Middle frontal gyrus (tissue), 1 donor: ENCODE measurements around the gene ADM2.

Experiments used
- DNase-seq: peaks from one replicate; pipeline ENCODE4 v3.0.0-alpha.2; 2015; ENCODE audit warnings: low spot score; ENCODE audit errors: extremely low spot score

Gene ADM2

DNA sequence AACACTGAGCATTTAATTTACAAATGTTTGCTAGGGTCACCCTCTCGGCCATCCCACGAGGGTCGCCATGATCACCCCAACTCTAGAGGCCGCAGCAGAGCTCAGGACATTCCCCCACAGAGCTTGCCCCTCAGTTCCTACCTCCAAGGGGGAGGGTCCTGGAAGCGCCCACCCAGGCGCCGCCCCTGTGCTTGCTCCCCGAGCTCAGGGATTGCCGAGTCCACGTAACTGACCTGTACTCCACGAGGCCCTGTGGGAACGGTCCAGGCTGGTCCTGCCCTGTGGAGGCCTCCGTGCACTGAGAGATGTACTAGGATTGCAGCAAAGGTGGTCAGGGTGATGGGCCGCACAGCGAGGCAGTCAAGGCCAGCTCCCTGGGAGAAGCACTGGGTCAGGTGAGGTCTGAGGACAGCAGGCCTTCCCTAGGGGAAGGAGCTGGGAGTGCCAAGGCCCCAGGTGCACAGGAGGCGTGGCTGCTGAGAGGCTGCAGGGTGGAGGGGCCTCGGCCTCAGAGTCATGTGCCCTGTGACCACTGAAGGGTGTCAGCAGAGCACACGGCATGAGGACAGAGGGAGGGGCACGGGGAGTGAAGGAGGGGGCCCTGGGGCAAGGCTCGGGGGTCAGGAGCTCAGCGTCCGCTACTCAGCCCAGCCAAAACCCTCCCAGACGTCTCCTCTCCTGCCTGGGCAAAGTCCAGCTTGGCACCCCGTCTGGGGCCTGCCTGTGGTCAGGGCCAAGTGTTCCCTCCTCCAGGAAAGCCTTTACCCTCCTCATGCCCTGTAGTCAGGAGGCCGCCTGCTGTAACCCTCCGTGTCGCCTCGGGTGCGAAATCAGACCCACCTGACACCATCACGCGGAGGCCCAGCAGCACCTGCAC is 2.9 kb downstream of the ADM2 start:
- DNase-seq: no peak

DNA sequence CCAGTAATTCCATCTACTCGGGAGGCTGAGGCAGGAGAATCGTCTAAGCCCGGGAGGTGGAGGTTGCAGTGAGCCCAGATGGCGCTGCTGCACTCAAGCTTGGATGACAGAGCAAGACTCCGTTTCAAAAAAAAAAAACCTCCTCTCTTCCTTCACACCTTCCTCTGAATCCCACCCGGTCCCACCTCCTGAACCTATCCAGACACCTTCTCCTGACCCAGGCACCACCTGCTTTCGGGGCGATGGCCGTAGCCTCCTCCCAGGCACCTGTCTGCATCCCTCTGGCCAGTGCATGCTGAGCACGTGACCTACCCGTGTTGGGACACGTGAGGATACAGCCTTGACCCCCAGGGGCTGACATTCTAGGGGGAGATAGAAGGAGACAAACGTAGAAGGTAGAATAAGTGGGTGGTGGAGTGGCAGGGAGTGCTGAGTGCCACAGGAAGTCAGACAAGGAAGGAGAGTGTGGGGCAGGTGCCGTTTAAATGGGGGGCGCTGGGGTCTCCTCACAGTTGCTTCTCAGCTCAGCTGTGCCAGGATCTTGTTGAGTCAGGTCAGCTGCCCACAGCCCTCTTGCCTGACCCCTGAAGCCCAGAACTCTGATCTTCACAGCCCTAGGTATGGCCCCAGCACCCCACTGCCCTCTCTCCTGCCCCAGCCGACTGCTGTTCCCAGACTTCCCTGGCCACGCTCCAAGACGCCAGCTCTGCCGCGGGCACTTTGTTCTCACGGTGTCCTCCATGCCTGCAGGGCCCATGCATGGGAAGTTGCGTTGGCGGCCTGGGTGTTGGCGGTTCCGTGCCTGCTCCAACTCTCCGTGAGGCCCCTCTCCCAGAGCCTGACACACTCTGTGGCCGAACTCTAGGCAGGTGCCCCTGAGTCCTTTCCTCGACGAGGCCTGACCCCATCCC is 4.1 kb downstream of the ADM2 start:
- no peak for DNase-seq

DNA sequence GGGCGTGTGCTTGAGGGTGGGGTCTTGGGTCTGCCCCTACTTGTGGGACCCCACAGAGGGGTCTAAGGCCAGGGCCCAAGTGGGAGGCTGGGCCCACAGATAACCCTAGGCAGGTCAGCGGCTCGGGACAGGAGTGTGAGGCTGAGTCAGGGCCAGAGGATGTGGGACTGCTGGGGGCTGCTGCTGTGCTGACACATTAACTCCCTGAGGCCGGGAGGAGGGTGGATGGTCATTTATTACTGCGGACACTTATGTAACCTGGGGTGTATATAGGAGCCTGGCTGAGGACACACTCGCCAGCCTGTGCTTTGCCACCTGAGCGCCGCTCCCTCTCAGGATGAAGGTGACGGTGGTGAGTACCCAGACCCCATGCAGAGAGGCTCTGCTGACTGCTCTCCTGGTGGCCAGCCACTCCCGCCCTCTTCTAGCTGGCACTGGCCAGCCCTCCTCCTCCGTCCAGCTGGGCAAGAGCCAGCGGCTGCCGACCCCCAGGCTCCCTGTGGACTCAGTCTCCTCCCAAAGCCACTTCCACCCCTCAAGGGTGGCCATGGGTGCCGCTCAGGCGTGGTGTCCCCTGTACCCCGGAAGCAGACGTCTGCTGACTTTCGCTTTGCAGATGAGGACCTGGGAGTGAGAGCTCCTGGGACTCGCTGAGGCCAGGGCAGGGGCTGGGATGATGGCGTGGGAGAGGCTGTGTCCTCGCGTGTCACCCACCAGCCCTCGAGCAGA is 5.4 kb downstream of the ADM2 start, which contains the start of gene MIOX:
MIOX (plus strand) TSS at position 299 of the 729 bp plus-strand sequence; CDS start at position 338, 39 bp downstream.
- DNase-seq: no peak

DNA sequence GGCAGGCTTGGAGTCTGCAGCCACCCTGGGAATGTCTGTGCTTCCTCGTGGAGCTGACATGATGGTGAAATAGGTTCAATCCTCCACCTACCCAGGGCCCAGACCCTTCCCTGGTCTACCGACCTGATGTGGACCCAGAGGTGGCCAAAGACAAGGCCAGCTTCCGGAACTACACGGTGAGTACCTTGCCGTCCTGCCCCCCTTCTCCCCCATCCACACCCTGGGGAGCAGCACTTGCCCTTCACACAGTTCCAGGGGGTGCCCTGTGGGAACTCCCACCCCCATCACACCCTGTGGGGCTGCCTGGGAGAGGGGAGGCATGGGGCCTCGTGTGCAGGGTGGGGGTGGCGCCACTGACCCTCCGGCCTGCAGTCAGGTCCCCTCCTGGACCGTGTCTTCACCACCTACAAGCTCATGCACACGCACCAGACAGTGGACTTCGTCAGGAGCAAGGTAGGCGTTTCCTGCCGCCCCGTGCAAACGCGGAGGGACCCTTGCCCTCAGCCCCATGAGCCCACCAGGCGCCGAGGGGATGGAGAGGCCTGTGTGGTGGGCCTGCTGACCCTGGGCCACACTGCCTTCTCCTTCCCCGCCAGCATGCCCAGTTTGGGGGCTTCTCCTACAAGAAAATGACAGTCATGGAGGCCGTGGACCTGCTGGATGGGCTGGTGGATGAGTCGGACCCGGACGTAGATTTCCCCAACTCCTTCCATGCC is 6.1 kb downstream of the ADM2 start:
- DNase-seq: no peak

DNA sequence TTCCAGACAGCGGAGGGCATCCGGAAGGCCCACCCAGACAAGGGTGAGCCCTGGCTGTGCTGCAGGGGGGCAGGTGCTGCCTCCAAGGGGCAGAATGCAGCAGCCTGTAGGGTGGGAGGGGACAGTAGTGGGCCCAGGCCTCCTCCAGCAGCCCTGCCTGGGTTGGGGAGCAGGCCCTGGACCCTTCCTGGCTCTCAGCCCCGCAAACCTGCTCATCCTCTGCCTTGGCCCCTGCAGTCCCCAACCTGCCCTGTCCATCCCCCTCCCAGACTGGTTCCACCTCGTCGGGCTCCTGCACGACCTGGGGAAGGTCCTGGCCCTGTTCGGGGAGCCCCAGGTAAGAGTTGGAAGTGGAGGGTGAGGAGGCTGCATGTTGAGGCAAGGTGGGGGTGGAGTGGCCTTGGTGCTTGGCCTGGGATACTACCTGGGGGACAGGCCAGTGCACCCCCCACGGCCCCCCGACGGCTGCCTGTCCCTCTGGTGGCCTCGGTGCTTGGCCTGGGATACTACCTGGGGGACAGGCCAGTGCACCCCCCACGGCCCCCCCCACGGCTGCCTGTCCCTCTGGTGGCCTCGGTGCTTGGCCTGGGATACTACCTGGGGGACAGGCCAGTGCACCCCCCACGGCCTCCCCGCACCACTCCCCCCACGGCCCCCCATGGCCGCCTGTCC is 6.8 kb downstream of the ADM2 start:
- no peak for DNase-seq

DNA sequence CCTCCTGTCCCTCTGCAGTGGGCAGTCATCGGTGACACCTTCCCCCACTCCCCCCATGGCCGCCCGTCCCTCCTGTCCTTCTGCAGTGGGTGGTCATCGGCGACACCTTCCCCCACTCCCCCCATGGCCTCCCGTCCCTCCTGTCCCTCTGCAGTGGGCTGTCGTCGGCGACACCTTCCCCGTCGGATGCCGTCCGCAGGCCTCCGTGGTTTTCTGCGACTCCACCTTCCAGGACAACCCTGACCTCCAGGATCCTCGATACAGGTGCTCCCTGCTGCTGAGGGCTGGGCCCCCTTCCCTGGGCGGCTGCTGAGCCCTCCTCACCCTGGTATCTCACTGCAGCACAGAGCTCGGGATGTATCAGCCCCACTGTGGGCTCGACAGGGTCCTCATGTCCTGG is 7.5 kb downstream of the ADM2 start:
- DNase-seq: no peak

DNA sequence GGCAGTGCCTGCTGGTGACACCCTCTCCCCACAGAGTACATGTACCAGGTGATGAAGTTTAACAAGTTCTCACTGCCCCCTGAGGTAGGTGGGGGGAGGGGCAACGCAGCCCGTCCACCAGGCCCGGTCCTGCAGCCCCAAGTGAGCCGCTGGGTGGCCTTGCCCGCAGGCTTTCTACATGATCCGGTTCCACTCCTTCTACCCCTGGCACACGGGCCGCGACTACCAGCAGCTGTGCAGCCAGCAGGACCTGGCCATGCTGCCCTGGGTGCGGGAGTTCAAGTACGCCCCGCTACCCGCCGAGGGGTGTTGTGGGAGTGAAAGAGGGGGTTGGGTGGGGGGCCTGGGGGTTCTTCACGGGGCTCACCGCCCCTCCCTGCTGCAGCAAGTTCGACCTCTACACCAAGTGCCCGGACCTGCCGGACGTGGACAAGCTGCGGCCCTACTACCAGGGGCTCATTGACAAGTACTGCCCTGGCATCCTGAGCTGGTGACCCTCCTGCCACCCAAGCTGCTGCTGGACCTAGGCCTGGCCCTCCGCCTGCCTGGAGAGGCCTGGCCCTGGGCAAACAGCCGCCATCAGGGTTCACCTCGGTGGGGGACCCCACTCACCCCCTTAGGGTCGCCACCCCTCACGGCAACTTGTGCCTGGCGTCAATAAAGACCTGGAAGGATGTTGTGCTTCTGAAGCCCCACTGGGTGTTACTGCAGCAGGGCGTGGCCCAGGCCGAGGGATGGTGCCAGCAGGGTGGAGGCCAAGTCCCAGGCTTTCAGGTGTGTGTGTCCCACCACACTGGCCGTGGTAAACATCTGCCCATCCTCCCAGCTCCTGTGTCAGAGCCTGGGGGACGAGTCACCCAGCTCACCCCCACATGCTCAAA is 8.3 kb downstream of the ADM2 start:
- DNase-seq: no peak

DNA sequence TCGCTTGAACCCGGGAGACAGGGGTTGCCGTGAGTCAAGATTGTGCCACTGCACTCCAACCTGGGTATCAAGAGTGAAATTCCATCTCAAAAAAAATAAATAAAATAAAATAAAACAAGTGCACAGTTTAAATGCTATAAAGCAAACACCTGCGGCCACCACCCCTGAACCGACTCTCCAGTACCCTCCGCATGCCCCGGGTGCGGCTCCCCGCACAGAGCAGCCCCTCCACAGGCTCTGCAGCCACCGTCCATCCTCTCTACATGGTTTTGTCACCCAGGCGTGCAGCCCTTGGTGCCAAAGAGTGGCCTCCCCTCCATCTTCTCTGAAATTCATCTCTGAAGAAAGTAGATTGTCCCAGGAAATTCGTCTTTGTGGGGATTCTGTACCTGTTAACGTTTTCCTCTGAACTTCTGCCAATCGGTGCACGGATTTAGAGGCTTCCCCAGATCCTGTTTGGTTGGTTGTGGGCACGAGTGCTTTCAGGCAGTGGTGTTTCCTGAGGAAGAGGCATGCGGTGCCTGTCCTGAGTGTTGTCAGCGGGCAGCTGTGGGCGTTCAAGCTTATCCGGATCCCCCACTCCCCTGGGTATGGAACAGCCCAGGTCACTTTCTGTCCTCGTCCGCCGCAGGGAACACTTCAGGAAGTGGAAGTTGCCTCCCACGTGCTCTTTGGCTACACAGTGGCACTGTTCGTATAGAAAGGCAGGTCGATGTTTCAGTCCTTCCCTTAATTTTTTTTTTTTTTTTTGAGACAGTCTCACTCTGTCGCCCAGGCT is 9.4 kb downstream of the ADM2 start:
- DNase-seq: no peak

DNA sequence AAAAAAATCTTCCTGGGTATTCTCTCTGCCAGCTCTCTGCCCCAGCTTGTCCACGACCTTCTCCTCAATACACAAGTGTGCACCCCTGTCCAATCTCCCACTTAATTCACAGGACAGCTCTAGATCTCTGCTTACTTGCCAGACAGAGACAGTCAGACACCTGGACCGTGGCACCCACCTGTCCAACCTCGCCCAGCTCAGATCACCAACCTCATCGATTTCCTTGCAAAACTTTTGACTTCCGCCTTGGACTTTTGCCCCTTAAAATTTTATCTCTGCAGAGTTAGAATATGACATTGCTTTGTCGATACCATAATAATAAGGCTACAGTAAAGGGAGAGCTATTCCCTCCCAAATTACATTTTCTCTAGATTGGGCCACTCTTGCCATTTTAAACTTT is 15.8 kb downstream of the ADM2 start:
- DNase-seq: no peak

DNA sequence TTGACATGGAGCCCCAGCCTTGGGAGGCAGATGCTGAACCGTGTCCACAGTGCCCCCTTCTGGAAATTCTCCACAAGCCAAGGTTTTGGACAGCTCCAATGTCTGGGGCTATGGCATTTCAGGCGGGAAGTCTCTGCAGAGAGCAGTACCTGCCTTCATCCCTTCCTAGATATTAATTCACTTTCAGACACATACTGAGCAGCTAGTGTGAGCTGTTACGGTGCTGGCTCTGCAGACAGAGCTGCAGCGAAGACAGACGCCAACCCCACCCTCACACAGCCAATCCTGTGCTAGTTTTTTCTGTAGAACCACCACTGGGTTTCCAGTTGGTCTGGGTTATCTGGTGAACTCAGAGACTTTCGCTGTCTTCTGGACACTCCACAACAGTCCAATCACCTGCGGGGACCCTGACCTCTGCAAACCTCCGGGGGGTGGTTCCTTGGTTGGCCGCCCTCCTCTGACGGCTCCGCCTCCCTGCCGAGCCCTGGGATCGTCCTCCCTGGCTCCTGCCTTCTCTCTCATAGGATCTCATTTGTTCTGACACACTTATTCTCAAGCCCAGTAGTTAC is 17.1 kb downstream of the ADM2 start:
- no peak for DNase-seq

DNA sequence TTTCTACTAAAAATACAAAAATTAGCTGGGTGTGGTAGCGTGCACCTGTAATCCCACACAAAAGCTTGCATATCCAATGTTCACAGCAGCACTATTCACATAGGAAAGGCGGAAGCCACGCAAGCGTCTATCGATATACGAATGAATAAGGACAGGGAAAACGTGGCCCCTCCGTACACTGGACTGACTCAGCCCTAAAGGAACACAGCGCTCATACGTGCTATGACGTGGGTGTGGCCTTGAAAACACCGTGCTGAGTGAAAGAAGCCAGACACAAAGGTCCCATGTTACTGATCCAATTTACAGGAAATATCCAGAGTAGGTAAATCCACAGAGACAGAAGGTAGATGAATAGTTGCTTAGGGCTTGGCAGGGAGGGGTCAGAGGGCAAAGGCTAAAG is 19.1 kb downstream of the ADM2 start:
- no peak for DNase-seq

DNA sequence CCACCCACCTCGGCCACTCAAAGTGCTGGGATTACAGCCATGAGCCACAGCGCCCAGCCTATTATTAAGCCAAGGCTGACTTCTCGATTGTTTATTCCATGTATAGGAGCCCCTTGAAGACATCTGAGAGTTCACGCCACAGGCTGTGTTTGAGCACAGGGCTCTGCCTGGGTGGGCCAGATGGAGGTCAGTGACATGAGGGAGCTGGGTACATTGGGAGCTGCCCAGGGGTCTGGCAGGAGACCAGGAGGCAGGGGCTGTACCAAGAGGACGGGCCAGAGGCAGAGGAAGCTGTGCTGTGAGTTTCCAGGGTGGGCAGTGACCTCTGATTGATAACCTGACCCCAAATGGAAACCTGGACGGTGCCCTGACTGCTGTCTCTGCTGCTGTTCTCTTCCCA is 20.8 kb downstream of the ADM2 start:
- no peak for DNase-seq

DNA sequence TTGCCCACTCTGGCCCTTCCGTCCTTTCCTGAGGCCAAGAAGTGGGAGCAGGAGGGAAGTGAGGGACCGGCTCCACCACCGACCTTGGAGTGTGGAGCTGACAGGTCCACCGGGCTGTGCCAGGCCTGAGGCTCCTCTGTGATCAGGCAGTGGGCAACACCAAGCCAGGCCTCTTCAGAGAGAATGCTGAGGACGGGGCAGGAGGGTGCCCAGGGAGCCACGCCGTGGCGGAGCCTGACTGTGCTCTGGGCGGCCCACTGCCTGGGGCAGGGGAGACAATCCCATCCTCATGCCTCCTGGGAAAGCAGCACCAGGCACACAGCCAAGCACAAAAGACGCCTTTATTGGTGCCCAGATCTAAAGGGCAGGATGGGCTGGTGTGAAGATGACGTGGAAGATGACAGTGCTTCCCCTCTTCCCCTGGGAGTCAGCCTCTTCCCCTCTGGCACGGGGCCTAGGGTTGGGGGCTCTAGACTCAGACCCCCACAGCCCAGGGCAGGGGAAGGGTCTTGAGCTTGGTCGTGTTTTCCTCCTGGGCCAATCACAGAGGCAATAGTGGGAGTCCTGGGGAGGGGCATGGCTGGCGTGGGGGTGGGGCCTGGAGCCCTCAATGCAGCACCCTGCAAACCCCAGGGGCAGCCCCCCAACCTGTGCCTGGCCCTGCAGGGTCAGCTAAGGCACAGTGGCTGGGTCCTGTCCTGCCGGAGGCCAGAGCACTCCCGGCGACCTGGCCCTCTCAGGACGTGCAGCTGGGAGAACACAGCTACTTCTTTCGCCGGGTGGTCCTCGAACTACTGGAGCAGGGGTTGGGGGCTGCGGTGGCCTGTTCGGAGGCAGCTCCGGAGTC is 21.5 kb downstream of the ADM2 start:
- no peak for DNase-seq

DNA sequence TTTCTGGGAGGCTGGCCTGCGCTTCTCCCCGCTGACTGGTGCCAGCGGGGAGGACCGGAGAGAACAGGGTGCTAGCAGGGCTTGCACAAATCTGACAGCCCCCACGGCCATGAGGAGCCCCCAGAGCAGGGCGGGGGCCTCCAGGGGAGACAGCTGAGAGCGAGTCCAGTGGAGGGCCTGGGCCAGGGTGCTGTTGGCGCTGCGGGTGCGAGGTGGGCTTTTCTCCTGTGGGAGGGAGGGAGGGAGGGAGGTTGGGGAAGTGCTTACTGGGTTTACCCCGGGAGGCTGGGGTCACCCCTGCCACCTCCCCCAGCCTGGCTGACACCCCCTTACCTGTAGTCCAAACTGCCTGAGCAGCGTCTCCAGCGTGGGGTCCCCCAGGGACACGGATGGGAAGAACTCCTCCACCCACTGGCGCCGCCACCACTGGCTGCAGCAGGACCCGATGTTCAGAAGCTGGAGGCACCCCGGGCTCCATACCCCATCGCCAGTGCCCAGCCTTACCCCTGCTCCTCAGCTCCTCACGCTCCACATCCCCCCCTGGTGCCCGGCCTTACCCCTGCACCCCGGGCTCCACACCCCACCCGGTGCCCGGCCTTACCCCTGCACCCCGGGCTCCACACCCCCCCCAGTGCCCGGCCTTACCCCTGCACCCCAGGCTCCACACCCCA is 22.3 kb downstream of the ADM2 start:
- DNase-seq: no peak

DNA sequence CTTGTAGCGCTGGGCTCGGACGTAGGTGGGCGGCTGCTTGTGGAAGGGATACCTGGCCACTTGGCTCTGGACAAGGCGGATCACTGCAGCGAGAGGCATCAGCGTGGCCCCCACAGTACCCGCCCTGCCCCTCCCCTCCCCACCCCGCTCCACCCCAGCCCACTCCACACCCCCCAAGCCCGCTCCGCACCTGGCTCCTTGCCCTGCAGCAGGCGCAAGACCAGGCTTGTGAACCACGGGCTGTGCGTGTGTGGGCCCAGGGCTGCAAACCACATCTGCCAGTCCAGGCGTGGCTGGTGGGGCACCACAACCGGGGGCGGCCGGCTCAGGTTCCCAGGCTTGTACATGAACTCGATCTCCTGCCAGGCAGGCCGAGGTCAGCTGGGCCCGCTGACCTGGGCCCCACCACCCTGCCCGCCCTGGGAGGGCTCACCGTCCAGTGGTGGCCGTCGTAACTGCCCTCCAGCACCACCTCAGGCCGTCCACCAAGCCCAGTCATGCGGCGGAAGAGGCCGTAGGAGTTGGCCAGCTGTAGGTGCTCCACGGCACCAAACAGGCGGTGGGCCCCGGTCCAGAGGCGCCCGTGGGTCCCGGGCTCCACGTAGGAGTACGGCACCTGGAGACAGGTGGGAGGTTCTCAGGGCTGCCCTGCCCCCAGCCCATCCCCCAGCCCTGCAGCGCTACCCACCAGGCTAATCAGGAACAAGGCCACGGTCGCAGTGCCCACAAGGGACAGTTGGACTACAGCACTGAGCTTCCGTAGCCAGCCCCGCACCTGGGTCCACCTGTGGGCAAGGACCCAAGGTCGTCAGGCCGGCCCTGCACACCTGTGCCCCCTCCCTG is 23.2 kb downstream of the ADM2 start:
- DNase-seq: no peak

DNA sequence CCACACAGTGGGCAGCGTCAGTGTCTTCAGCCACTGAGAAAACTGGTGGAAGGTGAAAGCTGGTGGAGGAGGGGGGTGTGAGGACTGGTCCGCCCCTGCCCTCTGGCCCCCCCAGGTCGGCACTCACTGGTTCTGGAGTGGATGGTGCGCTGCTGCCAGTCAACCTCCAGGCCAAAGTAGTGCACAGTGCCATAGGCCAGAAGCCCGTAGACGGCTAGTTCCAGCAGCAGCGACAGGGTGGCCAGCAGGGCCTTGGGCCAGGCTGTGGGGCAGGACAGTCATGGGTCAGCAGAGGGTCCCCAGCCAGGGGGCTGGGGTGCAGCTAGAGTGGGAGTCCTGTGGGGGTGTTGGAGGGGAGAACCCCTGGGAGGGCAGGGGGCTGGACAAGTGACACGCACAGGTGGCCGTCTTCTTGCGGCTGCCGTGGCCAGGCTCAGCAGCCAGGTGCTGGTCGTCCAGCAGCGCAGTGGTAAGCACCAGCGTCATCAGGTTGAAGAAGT is 24.0 kb downstream of the ADM2 start:
- no peak for DNase-seq
